Keratinocyte (primary cell): ENCODE results near the gene EMP3. TPM values are rescaled to one million over a fixed set of nuclear protein-coding genes. Genes with fewer than 3 reads are reported as not detected.
"Not testable (repeated sequence)": the region's sequence is repeated elsewhere in the genome, so short reads cannot be mapped to it uniquely, and the experiment has no call there.

Experiments used
- DNase-seq: peaks from one replicate; pipeline ENCODE4 v3.0.0-alpha.2; 2011; ENCODE audit warnings: low read depth, missing footprints, low spot score
- FAIRE-seq: peaks from 2 replicates; lab custom pipeline; 2011; peaks lifted over from hg19 to GRCh38; lab: Jason Lieb, UNC
- H2AFZ ChIP-seq: 2 replicates; pipeline ENCODE4 v1.6.0; 2012; ENCODE audit warnings: low read length, control low read depth, inconsistent platforms; ENCODE audit not compliant: control insufficient read depth
- H3K27ac ChIP-seq: 2 replicates; pipeline ENCODE4 v1.5.1; 2011; ENCODE audit warnings: low read length; ENCODE audit not compliant: control insufficient read depth, insufficient read depth
- H3K27me3 ChIP-seq: 3 replicates; pipeline ENCODE4 v1.6.0; 2011; ENCODE audit warnings: low read length; ENCODE audit not compliant: control insufficient read depth, insufficient read depth; ENCODE audit errors: extremely low read depth
- H3K36me3 ChIP-seq, 2 experiments: 2 replicates in 1 of 2; 3 replicates in 1 of 2; pipeline ENCODE4 v1.5.1; 2011; ENCODE audit warnings: low read length in 2 of 2, mild to moderate bottlenecking in 1 of 2; ENCODE audit not compliant: control insufficient read depth in 2 of 2, insufficient read depth in 2 of 2; ENCODE audit errors: extremely low read depth in 1 of 2
- H3K4me1 ChIP-seq: 3 replicates; pipeline ENCODE4 v1.5.1; 2011; ENCODE audit warnings: low read length; ENCODE audit not compliant: control insufficient read depth, insufficient read depth; ENCODE audit errors: extremely low read depth
- H3K4me2 ChIP-seq: 3 replicates; pipeline ENCODE4 v1.6.0; 2011; ENCODE audit warnings: low read depth, low read length; ENCODE audit not compliant: control insufficient read depth, insufficient read depth; ENCODE audit errors: extremely low read depth
- H3K4me3 ChIP-seq, 3 experiments: fragments of 200-600 bp in 1 of 3; sonication (generic) in 1 of 3; 2 replicates in 2 of 3; 3 replicates in 1 of 3; pipeline ENCODE4 v1.5.1; 2011 to 2016; ENCODE audit warnings: low read length in 3 of 3, mild to moderate bottlenecking in 3 of 3, control low read depth in 2 of 3, inconsistent platforms in 1 of 3, low read depth in 1 of 3, mixed read lengths in 1 of 3, mixed run types in 1 of 3, moderate library complexity in 1 of 3; ENCODE audit not compliant: control insufficient read depth in 2 of 3, insufficient read depth in 2 of 3; ENCODE audit errors: extremely low read depth in 1 of 3
- H3K79me2 ChIP-seq: 2 replicates; pipeline ENCODE4 v1.6.0; 2012; ENCODE audit warnings: low read length; ENCODE audit not compliant: control insufficient read depth, insufficient read depth
- H3K9ac ChIP-seq: 3 replicates; pipeline ENCODE4 v1.6.0; 2011; ENCODE audit warnings: low read length; ENCODE audit not compliant: control insufficient read depth, insufficient read depth; ENCODE audit errors: extremely low read depth
- H3K9me1 ChIP-seq: 3 replicates; pipeline ENCODE4 v1.6.0; 2011; ENCODE audit warnings: low read length; ENCODE audit not compliant: control insufficient read depth, insufficient read depth; ENCODE audit errors: extremely low read depth
- H3K9me3 ChIP-seq: 2 replicates; pipeline ENCODE4 v1.5.1; 2012; ENCODE audit warnings: low read depth, low read length; ENCODE audit not compliant: control insufficient read depth
- H4K20me1 ChIP-seq: 3 replicates; pipeline ENCODE4 v1.6.0; 2011; ENCODE audit warnings: low read length; ENCODE audit not compliant: control insufficient read depth, insufficient read depth; ENCODE audit errors: extremely low read depth
- CTCF ChIP-seq, 3 experiments: IDR thresholded peaks in 1 of 3; conservative IDR thresholded peaks in 1 of 3; optimal IDR thresholded peaks in 1 of 3; 2 replicates in 2 of 3; 3 replicates in 1 of 3; pipeline versions ENCODE3 to v1.5.1; 2011; ENCODE audit warnings: low read length in 3 of 3, mild to moderate bottlenecking in 3 of 3, moderate library complexity in 2 of 3, control low read depth in 1 of 3, inconsistent platforms in 1 of 3; ENCODE audit not compliant: insufficient read depth in 2 of 3; ENCODE audit errors: extremely low read depth in 1 of 3
- EZH2 ChIP-seq: IDR thresholded peaks from one replicate; pipeline ENCODE4 v1.6.1; 2012; ENCODE audit warnings: inconsistent platforms, mild to moderate bottlenecking, low read length, moderate library complexity
- dilution Hi-C: fragments of 300-500 bp; cut with MboI; formaldehyde crosslinking; loops from one replicate; pipeline ENCODE4 v1.7.0; 2020; ENCODE audit warnings: low sequenced_read_pairs; ENCODE audit not compliant: extremely low pct_ligation_motif_present
- polyA plus RNA-seq, 5 experiments: library from polyadenylated mRNA; depleted of rRNA in 3 of 5; stranded (reverse) in 3 of 5; stranded (forward) in 1 of 5; unstranded in 1 of 5; fragments of >200 nt; gene quantifications; 1 replicate in 1 of 5; 2 replicates in 3 of 5; 3 replicates in 1 of 5; pipeline versions ENCODE4 v1.2.1 to v1.2.3, GENCODE V29; 2011 to 2012; ENCODE audit warnings: missing spikeins in 2 of 5, low read depth in 1 of 5, low replicate concordance in 1 of 5

Gene EMP3
- polyA plus RNA-seq, 1 donor (not counting 4 experiments of a cell fraction or from before 2014, with no cell fraction given), result 177 TPM

- no peaks in the 10 kb centered on the region for H4K20me1 ChIP-seq
- no peaks in the 10 kb centered on the region for H3K36me3 ChIP-seq
- no peaks in the 10 kb centered on the region for H3K4me1 ChIP-seq
- no peaks in the 10 kb centered on the region for H3K79me2 ChIP-seq
- no peak overlapping the region for H3K4me2 ChIP-seq
- H3K9ac ChIP-seq, result no peak overlapping the region
- dilution Hi-C loops, result no loop called here
- H3K4me3 ChIP-seq, result no peak overlapping the region
- TF ChIP-seq EZH2 (no peak), CTCF (optimal IDR thresholded peaks at IDR 0.05 in 1 of 3, IDR thresholded peaks at IDR 0.05 in 1 of 3, conservative IDR thresholded peaks at IDR 0.05 in 1 of 3; ENCODE audit: extremely low read depth in 1 of 3, insufficient read depth in 2 of 3, low read length in 3 of 3) (no peak)
- no peak overlapping the region for H3K27ac ChIP-seq
- DNase-seq (no peak), FAIRE-seq (no peak)
- no peaks in the 10 kb centered on the region for H3K9me3 ChIP-seq
- no peaks in the 10 kb centered on the region for H3K27me3 ChIP-seq
- H2AFZ ChIP-seq, result no peak overlapping the region
- H3K9me1 ChIP-seq, result no peaks in the 10 kb centered on the region
These were observed 46.0 kb downstream of the EMP3 start for GRCh38 chr19:48371367-48371766.

GRCh38 chr19:48371771-48372170, 46.4 kb downstream of the EMP3 start:
- H3K79me2 ChIP-seq, H3K27me3 ChIP-seq, H3K36me3 ChIP-seq, H3K4me2 ChIP-seq, H2AFZ ChIP-seq, H4K20me1 ChIP-seq, dilution Hi-C loops, H3K27ac ChIP-seq, H3K9me3 ChIP-seq, DNase-seq, H3K9ac ChIP-seq, FAIRE-seq, H3K4me3 ChIP-seq, H3K9me1 ChIP-seq, H3K4me1 ChIP-seq: not testable (repeated sequence)

- no peak overlapping the region for H3K4me2 ChIP-seq
- no peak for DNase-seq
- no peaks in the 10 kb centered on the region for H4K20me1 ChIP-seq
- no peaks in the 10 kb centered on the region for H3K4me1 ChIP-seq
- no peak overlapping the region for H2AFZ ChIP-seq
- no peak for TF ChIP-seq CTCF (optimal IDR thresholded peaks at IDR 0.05 in 1 of 3, IDR thresholded peaks at IDR 0.05 in 1 of 3, conservative IDR thresholded peaks at IDR 0.05 in 1 of 3; ENCODE audit: extremely low read depth in 1 of 3, insufficient read depth in 2 of 3, low read length in 3 of 3)
- TF ChIP-seq EZH2, result no peak
- H3K9ac ChIP-seq, result no peak overlapping the region
- no peak overlapping the region for H3K4me3 ChIP-seq
- no peak for FAIRE-seq
- no peaks in the 10 kb centered on the region for H3K27me3 ChIP-seq
- H3K9me3 ChIP-seq, result no peaks in the 10 kb centered on the region
- no peaks in the 10 kb centered on the region for H3K9me1 ChIP-seq
- H3K36me3 ChIP-seq, result no peaks in the 10 kb centered on the region
- dilution Hi-C loops, result no loop called here
- no peaks in the 10 kb centered on the region for H3K79me2 ChIP-seq
- no peak overlapping the region for H3K27ac ChIP-seq
These were observed 47.6 kb downstream of the EMP3 start for GRCh38 chr19:48372904-48373303.
